ENCODE data around the gene SEMA7A. TPM values are rescaled to one million over a fixed set of nuclear protein-coding genes. Genes with fewer than 3 reads are reported as not detected.

SEMA7A gene
- total RNA-seq, 2 experiments from 2014 or later, result 15.2 to 15.8 TPM

DNA sequence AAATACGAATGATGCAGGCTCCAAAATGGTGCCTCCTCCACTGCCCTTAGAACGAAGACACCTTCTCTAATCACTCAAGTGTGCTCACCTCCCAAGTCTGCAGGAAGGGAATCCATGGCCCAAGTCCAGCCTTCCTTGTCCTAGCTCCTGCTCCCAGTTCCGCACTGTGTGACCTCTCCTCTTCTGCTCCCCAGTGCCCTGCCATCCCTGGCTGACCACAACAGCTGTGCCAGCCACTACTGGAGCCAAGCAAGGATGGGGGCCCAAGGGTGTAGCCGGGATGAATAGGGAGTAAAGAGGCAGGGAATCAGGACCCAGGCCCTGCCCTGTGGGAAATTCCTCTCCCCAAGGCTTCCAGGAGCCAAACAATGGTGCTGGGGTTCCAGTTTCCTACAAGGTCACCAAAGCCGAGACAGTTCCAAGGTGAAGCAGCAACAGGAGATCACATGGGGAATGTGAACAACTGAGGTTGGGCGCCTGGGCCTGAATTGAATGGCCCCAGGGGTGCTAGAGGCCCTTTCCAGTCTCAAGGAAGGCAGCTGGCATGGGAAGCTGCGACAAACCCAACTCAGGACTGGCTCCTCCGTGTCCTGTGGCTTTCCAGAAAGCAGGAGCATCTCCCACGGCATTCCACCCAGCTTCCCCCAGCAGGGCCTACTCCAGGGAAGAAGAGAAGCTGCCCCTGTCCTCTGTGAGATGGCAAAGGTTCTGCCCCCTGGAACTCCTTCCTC lies 20.2 kb downstream of the SEMA7A start:
- Mint-ChIP-seq H3K27ac (peak overlapping the region; percentile 31), H3K4me1 (peaks cover 25% of the 10 kb centered on the region), H3K36me3 (peaks cover 24% of the 10 kb centered on the region), H3K4me3 (no peak overlapping the region), H3K27me3 (no peaks in the 10 kb centered on the region), H3K9me3 (no peaks in the 10 kb centered on the region)
- ATAC-seq (ENCODE audit: low read depth) (no peak), DNase-seq (no peak)
- POLR2A ChIA-PET, result interaction anchor here (1.0 kb wide), 1 partner anchor 16 kb away, joined by 3 read pairs; no protein-coding TSS in a partner anchor

DNA sequence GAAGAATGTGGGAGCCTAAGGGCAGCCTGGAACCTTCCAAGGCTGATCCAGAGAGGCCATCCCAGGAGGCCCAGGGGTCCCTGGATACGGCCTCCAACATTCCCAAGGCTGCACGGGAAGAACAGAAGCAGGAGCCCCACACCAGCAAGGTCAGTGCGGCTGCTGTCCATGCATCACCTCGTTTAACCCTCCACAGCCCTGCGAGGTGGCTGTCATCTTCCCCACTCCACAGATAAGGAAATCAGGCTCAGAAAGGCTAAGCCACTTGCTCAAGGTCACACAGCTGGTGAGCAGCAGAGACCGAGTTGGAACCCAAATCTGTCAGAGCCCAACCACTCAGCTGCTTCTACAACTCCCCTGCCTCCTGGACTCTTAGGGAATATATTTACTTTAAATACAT lies 21.6 kb downstream of the SEMA7A start:
- no peak for ATAC-seq (ENCODE audit: low read depth)
- POLR2A ChIA-PET, result interaction anchor here (1.4 to 1.6 kb wide), 2 partner anchors 11 to 22 kb away, joined by 3 to 5 read pairs; partner anchors contain the start of gene SEMA7A
- peaks cover 26% of the 10 kb centered on the region for H3K36me3 Mint-ChIP-seq
- no peak overlapping the region for H3K27ac Mint-ChIP-seq
- H3K4me1 Mint-ChIP-seq, result peaks cover 29% of the 10 kb centered on the region
- no peaks in the 10 kb centered on the region for H3K9me3 Mint-ChIP-seq
- no peak overlapping the region for H3K4me3 Mint-ChIP-seq
- no peak for DNase-seq
- no peaks in the 10 kb centered on the region for H3K27me3 Mint-ChIP-seq

DNA sequence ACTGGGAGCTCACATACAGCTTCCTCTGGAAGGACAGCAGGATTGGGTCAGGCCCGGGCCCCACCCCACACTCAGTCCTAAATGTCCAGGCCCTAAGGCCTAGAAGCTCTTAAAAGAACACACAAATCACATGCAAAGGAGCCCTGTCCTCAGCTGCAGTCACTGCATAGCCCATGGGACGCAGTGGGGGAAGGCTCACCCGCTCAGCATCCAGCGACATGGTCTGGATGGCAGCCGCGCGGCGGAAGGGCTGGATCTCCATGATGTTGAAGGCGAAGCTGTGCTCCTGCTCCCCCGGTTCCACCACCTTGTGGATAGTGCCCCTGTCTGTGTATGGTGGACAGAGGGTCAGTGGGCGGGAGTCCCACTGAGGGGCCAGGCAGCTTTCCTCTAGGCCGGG lies 22.1 kb downstream of the SEMA7A start:
- H3K27ac Mint-ChIP-seq, result no peak overlapping the region
- DNase-seq, result no peak
- H3K27me3 Mint-ChIP-seq, result no peaks in the 10 kb centered on the region
- H3K36me3 Mint-ChIP-seq, result peaks cover 26% of the 10 kb centered on the region
- POLR2A ChIA-PET, result interaction anchor here (1.4 to 1.6 kb wide), 2 partner anchors 10 to 22 kb away, joined by 3 to 5 read pairs; partner anchors contain the start of gene SEMA7A
- peaks cover 29% of the 10 kb centered on the region for H3K4me1 Mint-ChIP-seq
- H3K9me3 Mint-ChIP-seq, result no peaks in the 10 kb centered on the region
- no peak overlapping the region for H3K4me3 Mint-ChIP-seq
- ATAC-seq (ENCODE audit: low read depth), result no peak

DNA sequence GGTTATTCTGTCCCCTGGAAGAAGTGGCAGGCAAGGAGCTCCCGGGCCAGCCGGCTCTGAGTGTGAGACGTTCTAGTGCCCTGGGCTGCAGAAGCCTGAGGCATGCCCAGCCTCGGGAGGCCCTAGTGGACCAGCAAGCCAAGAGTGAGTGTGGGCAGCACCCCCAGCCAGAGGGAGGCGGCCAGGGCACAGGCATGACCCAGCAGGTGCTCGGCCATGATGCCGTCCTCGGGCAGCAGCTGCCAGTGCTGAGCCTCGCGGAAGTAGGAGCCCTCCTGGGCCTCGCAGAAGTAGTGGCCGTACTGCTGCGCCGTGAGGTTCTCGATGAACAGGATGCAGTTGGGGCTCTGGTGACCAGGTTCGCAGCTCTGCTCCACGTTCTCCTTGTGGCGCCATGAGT lies 23.3 kb downstream of the SEMA7A start:
- ATAC-seq (ENCODE audit: low read depth) (no peak), DNase-seq (no peak)
- POLR2A ChIA-PET, result interaction anchor here (0.9 to 1.4 kb wide), 2 partner anchors 10 to 25 kb away, joined by 3 to 4 read pairs; no protein-coding TSS in a partner anchor
- H3K4me1 Mint-ChIP-seq, result peaks cover 24% of the 10 kb centered on the region
- no peaks in the 10 kb centered on the region for H3K9me3 Mint-ChIP-seq
- peaks cover 21% of the 10 kb centered on the region for H3K36me3 Mint-ChIP-seq
- no peak overlapping the region for H3K4me3 Mint-ChIP-seq
- H3K27ac Mint-ChIP-seq, result no peak overlapping the region
- H3K27me3 Mint-ChIP-seq, result no peaks in the 10 kb centered on the region

DNA sequence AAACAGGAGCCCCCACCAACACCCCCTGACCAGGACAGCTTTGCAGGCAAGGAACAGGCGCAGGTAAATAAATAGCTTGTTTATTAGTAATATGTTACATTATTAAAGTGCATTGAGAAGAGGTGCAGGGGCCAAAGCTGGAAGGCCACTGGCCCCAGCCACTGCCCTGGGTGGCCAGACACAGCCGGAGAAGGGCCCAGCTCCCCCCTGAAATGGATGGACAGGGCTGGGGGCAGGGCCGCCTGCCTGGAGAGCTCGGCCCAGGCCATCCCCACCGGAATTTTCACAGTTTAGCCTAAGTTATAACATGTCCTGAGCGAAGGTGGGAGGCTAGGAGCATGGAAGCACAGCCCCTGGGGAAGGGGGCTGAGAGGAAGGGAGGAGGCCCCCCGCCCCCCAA lies 24.5 kb downstream of the SEMA7A start:
- POLR2A ChIA-PET, result interaction anchor here (0.6 to 1.5 kb wide), 5 partner anchors 19 to 350 kb away, joined by 3 read pairs; no protein-coding TSS in a partner anchor
- H3K27ac Mint-ChIP-seq, result no peak overlapping the region

DNA sequence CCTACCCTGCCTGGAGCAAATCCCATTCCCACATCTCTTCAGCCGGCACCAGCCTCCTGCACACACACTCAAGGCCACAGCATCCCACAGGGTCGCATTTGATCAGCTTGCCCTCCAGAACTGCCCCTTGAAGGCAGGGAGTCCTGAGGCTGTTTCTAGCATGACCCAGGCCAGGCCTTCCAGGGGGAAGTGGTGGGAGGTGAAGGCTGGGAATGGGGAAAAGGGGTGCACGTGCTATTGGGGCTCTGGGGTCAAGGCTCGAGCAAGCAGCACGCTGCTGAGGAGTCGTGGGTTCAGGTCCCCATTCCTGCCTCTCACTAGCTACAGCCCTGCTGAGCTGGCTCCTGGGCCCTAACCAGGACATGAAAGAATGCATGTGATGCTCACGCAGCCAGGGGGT lies 24.9 kb downstream of the SEMA7A start:
- POLR2A ChIA-PET, result interaction anchor here (0.6 to 1.5 kb wide), 5 partner anchors 20 to 351 kb away, joined by 3 read pairs; no protein-coding TSS in a partner anchor
- Mint-ChIP-seq H3K27me3 (no peaks in the 10 kb centered on the region), H3K4me3 (no peak overlapping the region), H3K9me3 (no peaks in the 10 kb centered on the region), H3K36me3 (peaks cover 16% of the 10 kb centered on the region), H3K27ac (peak overlapping the region; percentile 56), H3K4me1 (peaks cover 14% of the 10 kb centered on the region)
- ATAC-seq (ENCODE audit: low read depth) (no peak), DNase-seq (no peak)

More for the DNA sequence above, 24.5 kb downstream of the SEMA7A start:
- H3K36me3 Mint-ChIP-seq, result peaks cover 19% of the 10 kb centered on the region
- peaks cover 14% of the 10 kb centered on the region for H3K4me1 Mint-ChIP-seq
- H3K27me3 Mint-ChIP-seq, result no peaks in the 10 kb centered on the region
- H3K9me3 Mint-ChIP-seq, result no peaks in the 10 kb centered on the region
- ATAC-seq (ENCODE audit: low read depth), result no peak
- no peak for DNase-seq
- no peak overlapping the region for H3K4me3 Mint-ChIP-seq

DNA sequence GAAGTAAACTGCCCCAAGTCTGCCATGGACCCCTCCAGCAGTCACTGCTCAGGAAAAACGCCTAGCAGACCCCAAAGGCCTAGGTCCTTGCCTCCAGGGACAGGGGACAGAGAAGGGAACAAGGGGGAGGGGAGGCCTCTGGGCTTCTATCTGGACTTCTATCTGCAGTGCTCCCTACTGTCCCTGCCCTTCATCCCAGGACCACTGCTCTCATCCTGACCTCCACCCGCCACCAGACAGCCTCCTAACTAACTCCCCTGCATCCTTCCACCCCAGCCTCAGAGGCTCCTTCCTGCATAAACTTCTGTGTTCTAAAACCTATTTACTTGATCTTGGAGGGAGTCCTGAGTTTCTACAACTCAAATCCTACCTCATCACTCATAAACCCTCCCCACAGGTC lies 25.4 kb downstream of the SEMA7A start:
- Mint-ChIP-seq H3K36me3 (peaks cover 16% of the 10 kb centered on the region), H3K4me3 (no peak overlapping the region), H3K9me3 (no peaks in the 10 kb centered on the region), H3K4me1 (peaks cover 19% of the 10 kb centered on the region), H3K27me3 (no peaks in the 10 kb centered on the region), H3K27ac (peak overlapping the region; percentile 56)
- POLR2A ChIA-PET, result interaction anchor here (2.1 kb wide), 1 partner anchor 24 kb away, joined by 7 read pairs; no protein-coding TSS in a partner anchor
- no peak for DNase-seq
- no peak for ATAC-seq (ENCODE audit: low read depth)

DNA sequence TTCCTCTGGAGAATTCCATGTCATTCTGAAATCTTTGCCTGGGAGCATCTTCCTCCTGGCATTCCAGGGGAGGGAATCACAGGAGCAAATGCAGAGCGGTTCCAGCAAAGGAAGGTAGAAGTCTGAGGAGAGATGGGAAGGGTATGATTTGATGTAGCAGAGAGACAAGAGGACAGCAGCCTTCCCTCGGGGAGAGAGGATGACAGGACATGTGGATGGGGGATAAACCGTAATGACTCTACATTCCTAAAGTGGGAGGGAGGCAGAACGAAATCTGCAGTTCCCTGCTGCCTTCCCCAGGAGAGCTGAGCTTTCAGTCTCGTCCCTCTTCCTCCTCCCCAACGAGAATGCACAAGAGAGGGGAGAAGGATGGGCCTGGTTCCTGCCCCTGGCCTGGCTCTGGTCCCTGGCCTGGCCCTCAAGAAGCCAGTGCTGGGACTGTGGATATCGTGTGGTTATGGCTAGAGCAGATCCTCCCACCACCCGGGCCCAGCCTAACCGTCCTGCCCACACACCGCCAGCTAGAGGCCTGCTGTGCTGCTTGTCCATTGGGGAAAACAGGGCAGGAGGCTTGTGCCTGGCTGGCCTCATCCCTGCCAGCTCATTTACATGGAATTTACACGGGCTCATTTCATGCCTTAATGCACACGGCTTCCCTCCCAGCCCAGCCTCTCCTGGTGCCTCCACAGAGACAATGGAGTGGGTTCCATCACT lies 26.6 kb downstream of the SEMA7A start:
- Mint-ChIP-seq H3K4me1 (peaks cover 31% of the 10 kb centered on the region), H3K27me3 (no peaks in the 10 kb centered on the region), H3K4me3 (no peak overlapping the region), H3K27ac (peak overlapping the region; percentile 76), H3K36me3 (peaks cover 11% of the 10 kb centered on the region), H3K9me3 (no peaks in the 10 kb centered on the region)
- POLR2A ChIA-PET, result interaction anchor here (2.1 kb wide), 1 partner anchor 22 kb away, joined by 7 read pairs; no protein-coding TSS in a partner anchor
- no peak for ATAC-seq (ENCODE audit: low read depth)
- DNase-seq, result no peak

DNA sequence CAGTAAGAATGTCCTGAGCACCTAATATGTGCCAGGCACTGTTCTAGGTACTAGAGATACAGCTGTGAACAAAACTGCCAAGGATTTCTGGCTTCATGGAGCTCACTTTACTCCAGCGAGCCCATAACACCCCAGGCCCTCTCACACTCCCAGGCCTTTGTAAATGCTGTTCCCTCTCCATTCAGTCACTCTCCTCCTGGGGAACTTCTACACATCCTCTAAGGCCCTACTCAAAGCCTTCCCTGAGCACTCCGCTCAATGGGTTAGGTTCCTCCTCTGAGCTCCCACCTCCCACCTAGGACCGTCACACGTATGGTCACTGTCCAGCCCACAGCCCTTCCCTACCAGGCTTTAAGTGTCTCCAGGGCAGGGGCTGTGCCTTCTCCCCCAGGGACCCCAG lies 27.2 kb downstream of the SEMA7A start:
- no peaks in the 10 kb centered on the region for H3K9me3 Mint-ChIP-seq
- H3K4me1 Mint-ChIP-seq, result peaks cover 37% of the 10 kb centered on the region
- H3K36me3 Mint-ChIP-seq, result peaks cover 8% of the 10 kb centered on the region
- H3K4me3 Mint-ChIP-seq, result no peak overlapping the region
- ATAC-seq (ENCODE audit: low read depth) (no peak), DNase-seq (no peak)
- H3K27me3 Mint-ChIP-seq, result no peaks in the 10 kb centered on the region
- POLR2A ChIA-PET, result interaction anchor here (2.1 kb wide), 1 partner anchor 22 kb away, joined by 7 read pairs; no protein-coding TSS in a partner anchor
- peak overlapping the region; percentile 76 for H3K27ac Mint-ChIP-seq

DNA sequence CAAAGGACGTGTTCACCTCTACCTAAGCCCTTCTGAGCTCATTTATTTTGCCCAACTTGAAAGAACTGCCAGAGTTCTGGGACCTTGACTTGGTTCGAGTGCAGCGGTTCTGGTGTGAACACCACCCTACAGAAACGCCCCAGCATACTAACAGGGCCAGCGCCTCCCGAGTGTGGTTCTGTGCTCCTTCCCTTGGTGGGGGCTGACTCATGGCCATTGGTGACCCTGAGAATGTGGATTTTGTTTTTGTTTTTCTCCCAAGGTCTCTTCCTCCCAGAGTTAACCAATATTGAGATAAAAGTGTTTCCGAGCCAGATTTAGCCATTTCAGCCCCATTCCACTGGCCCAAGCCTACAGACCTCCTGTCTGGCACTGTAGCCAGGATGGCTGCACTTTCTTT lies 27.9 kb downstream of the SEMA7A start:
- no peak overlapping the region for H3K4me3 Mint-ChIP-seq
- POLR2A ChIA-PET, result no interaction called here
- peak overlapping the region; percentile 13 for H3K27ac Mint-ChIP-seq
- no peak for ATAC-seq (ENCODE audit: low read depth)
- peaks cover 44% of the 10 kb centered on the region for H3K4me1 Mint-ChIP-seq
- H3K27me3 Mint-ChIP-seq, result no peaks in the 10 kb centered on the region
- no peaks in the 10 kb centered on the region for H3K9me3 Mint-ChIP-seq
- H3K36me3 Mint-ChIP-seq, result peaks cover 7% of the 10 kb centered on the region
- no peak for DNase-seq

DNA sequence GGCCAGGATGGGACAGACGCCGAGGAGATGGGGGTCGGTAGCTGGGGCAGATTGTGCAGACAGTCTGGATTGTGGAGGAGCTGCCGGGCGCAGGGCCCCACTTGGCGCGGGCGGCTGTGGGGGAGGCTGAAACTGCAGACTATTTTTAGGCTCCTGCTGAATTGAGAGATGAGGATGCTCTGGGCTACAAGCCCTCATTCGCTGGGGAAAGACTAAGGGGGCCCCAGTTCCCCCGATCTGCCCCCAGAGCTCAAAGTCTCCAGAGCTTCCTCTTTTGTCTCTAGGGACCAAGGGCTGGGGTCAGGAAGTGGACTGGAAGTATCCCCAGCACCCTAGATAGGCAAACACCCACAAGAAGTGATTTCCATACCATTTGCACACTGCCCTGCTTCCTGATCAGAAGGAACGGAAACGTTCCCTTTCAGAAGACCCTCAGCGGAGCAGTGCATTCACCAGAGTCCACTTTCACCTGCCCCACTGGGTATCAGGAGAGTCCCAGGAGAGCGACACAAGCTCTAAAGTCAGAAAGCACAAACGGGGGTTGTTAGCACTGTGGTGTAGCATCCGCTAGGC lies 29.7 kb downstream of the SEMA7A start:
- POLR2A ChIA-PET, result interaction anchor here (1.3 to 6.3 kb wide), 6 partner anchors 15 to 57 kb away, joined by 3 to 109 read pairs (median 10); partner anchors contain the start of gene SEMA7A
- DNase-seq, result no peak
- peaks cover 4% of the 10 kb centered on the region for H3K36me3 Mint-ChIP-seq

DNA sequence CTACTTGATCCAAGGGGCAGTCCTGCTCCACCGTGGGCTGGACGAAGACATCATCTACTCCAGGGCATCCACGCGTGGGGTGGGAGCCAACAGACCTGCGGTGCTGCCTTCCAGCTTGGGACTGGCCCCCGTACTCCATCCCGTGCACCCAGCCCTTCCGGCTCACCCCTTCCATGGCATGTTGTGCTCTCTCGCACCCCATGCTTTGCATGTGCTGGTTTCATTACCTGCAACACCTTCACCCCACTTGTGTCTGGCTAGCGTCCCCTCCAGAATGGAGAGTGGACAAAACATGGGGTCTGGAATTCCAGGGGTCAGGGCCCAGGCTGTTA lies 30.2 kb downstream of the SEMA7A start:
- no peaks in the 10 kb centered on the region for H3K9me3 Mint-ChIP-seq
- peak overlapping the region; percentile 42 for H3K4me3 Mint-ChIP-seq
- ATAC-seq (ENCODE audit: low read depth) (no peak), DNase-seq (no peak)
- no peaks in the 10 kb centered on the region for H3K27me3 Mint-ChIP-seq
- H3K4me1 Mint-ChIP-seq, result peaks cover 63% of the 10 kb centered on the region
- POLR2A ChIA-PET, result interaction anchor here (0.7 to 6.3 kb wide), 7 partner anchors 16 to 206 kb away, joined by 3 to 109 read pairs (median 7); partner anchors contain the start of genes ARID3B and SEMA7A
- H3K36me3 Mint-ChIP-seq, result peaks cover 2% of the 10 kb centered on the region
- H3K27ac Mint-ChIP-seq, result peak overlapping the region; percentile 87

More for the DNA sequence above, 29.7 kb downstream of the SEMA7A start:
- Mint-ChIP-seq H3K4me3 (peak overlapping the region; percentile 42), H3K27me3 (no peaks in the 10 kb centered on the region), H3K27ac (peak overlapping the region; percentile 87), H3K9me3 (no peaks in the 10 kb centered on the region), H3K4me1 (peaks cover 59% of the 10 kb centered on the region)
- ATAC-seq (ENCODE audit: low read depth), result no peak

Measured in activated naive CD8-positive, alpha-beta T cell treated with anti-CD3 and anti-CD28 coated beads, Interleukin-2, amount 10 ng/mL, durations not matched to agents 7 days and 5 days (primary cell).